ENCODE data around the gene TPI1.

The TPI1 gene

DNA sequence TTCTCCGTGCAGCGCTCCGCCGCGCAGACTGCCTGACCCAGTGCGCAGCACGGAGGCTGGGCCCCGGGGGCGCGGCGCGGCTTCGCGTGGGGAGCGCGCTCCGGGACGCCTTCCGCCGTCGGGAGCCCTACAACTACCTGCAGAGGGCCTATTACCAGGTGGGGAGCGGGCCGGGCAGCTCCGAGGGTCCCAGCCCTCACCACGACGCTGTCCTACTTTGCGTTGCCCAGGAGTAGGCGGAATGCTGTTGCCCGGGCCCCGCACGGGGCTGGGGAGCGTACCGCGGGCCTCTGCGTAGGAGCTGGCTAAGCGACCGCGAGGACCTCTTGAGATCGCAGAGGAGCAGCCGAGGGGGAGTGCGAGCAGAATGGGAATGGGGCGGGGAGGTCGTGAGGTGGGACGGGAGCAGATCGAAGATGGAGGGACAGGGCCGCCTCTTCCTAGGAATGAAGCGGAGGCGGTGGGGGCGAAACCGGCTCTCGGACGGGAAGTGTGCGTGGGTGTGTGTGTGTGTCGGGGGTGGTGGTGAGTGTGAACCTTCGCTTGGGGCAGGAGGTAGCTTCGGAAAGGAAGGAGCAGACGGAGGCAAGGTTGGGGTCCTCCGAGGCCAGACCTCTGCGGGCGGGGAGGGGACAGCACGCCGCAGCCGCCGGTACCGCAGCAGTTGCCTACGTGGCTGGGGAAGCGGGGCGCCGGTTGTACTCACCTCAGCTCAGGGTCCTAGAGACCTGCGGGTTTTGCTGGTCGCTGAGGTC is 38.4 kb upstream of the TPI1 start:
- no peak for DNase-seq (ENCODE audit: low read depth)

DNA sequence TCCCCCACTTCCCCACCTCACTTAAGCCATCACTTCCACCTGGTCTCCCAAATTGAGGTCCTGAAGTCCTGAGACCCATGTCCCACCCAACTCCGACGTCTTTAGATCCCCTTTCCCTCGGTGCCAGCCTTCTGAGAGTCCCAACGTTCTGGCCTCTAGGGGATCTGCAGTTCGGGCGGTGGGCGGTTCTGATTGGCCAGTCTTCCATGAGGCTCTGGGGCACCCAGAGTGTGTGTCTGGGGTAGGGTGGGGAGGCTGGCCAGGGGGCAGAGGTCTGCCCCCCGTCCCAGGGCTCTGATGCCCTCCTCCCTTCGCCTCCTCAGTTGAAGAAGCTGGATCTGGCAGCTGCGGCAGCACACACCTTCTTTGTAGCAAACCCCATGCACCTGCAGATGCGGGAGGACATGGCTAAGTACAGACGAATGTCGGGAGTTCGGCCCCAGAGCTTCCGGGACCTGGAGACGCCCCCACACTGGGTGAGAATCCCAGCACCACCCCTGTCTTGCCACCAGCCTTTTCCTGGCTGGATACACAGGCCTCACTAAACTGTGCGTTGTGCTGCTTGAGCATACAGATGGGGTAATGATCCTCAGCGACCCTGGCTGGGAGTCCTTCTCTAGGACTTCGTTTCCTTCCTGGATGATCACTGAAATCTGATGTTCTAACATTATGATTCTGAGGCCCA is 37.7 kb upstream of the TPI1 start:
- no peak for DNase-seq (ENCODE audit: low read depth)

DNA sequence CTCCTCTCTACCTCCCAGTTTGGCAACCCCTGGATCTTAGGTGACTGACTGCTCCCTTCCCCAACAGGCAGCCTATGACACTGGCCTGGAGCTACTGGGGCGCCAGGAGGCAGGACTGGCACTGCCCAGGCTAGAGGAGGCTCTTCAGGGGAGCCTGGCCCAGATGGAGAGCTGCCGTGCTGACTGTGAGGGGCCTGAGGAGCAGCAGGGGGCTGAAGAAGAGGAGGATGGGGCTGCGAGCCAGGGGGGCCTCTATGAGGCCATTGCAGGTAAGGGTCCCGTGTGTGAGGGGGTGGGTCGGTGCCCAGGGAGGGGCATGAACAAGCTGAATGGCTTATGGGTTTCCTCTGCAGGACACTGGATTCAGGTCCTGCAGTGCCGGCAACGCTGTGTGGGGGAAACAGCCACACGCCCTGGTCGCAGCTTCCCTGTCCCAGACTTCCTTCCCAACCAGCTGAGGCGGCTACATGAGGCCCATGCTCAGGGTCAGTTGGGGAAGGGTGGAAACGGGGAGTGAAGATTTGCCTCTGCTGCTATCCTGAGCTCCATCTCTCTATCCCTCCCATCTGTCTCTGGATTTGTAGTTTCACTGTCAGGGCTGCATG is 36.9 kb upstream of the TPI1 start:
- DNase-seq (ENCODE audit: low read depth): no peak

DNA sequence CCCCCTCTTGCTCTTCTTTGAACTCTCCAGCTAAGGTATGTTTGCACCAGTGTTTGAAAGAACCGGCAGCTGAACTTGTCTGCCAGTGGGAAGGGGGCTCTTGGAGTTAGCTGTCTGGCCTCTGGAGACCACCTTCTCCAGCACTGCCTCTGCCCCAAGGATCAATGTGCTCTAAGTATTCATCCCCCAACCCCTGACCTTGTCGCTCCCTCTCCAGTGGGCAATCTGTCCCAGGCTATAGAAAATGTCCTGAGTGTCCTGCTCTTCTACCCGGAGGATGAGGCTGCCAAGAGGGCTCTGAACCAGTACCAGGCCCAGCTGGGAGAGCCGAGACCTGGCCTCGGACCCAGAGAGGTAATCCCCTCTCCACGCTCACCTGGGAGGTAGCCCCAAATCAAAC is 36.3 kb upstream of the TPI1 start:
- DNase-seq (ENCODE audit: low read depth): no peak

DNA sequence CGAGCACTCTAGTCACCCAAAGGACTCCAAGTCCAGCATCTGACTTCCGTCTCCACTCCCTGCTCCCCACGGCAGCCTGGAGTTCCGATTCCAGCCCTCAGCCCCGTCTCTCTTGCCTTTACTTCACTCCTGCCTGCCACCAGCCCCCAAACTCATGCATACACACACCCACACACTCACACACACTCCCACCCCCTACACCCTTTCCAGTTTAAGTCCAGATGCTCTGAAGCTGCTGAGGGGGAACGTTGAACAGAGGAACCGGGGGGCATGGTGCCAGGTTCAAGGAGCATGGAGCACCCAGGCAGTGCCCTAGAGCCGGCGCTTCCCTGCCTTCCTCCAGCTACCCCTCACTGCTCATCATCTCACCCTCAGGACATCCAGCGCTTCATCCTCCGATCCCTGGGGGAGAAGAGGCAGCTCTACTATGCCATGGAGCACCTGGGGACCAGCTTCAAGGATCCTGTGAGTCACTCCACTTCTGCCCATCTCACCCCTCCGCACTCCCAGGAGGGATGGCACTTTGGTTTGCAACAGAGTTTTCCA is 35.8 kb upstream of the TPI1 start:
- no peak for DNase-seq (ENCODE audit: low read depth)

DNA sequence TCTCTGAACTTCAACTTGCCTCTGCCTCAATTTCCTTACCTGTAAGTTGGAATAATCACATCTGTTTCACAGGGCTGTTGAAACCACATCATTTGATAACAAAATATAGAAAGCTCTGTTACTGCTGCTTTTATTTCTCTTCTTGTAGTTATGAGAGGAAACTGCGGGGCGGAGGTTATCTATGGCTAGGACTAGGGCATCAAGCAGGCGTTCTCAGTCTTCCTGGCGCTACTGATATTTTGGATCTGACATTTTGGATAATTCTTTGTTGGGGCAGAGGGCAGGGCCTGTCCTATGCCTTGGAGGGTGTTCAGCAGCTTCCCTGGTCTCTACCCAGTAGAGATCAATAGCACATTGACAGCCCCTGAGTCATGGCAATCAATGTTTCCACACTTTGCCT is 35.2 kb upstream of the TPI1 start:
- no peak for DNase-seq (ENCODE audit: low read depth)

DNA sequence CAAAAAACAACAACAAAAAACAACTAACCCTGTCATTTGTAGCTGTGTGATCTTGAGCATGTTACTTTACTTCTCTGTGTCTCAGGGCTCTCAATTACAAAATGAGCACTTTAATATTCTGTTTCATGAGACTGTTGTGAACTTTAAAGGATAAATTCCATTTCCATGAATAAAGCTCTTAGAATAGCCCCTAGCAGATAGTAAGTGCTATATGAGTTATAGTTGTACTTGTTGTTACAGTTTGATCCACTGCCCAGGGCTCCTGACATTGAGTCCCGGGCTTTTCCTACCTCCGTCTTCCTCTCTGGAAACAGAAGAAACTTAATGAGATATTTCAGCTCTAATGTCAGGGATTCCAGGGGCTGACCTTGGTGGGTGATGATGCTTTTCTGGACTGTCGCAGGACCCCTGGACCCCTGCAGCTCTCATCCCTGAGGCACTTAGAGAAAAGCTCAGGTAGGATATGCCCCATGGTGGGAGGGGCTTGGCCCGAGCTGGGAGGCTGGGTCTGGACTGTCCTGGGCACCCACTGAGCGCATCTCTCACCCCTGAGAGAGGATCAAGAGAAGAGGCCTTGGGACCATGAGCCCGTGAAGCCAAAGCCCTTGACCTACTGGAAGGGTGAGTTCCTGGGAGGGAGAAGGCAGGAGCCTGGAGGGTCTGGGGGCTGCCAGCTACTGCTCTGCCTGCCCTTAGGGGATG is 34.0 kb upstream of the TPI1 start:
- DNase-seq (ENCODE audit: low read depth): no peak

DNA sequence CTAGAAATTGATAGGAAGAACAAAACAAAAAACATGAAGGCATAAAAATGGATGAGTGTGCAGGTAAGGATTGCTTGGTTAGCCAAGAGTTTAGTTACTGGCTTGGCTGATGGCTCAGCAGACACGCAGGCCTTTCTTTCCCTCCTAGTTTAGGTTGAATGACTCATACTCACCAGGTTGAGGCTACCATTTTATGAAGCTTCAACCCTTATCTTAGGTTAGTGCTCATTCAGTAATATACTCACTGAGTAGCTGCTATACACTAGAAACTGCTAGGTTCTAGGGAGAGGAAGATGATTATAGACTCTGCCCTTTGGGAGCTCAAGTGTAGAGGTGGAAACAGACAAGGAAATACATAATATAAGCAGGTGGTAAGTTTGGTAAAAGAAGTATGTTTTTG is 33.1 kb upstream of the TPI1 start:
- DNase-seq (ENCODE audit: low read depth): no peak

DNA sequence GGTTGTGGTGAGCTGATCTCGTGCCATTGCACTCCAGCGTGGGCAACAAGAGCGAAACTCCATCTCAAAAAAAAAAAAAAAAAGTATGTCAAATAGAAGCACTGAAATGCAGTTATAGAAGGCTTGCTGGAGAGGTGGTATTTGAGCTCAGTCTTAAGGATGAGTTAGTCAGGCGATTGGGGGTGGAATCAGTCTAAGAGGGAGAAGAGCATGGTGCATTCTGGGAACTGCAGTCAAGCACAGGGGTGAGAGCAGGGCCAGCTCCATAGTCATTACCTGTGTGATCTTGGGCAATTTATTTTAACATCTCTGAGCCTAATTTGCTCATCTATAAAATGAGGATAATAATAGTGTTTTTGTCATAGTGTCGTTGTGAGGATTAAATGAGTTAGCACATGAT is 32.5 kb upstream of the TPI1 start:
- DNase-seq (ENCODE audit: low read depth): no peak

DNA sequence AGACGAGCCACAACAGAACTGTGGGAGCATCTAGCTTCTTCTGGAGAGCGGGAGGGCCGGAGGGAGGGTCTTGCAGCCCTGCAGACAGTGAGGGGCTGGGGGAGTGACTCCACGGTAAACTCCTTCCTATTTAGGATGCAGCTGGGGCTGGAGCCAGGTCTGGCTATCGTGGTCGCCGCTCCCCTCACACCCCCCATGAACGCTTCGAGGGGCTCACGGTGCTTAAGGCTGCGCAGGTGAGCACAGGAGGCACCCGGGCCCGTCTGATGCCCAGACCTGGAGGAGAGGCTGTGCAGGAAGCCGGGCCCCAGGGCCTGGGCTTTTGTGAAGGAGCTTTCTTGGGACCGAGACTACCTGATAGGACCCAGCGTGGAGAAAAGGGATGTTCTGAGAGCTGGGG is 30.5 kb upstream of the TPI1 start:
- DNase-seq (ENCODE audit: low read depth): no peak

DNA sequence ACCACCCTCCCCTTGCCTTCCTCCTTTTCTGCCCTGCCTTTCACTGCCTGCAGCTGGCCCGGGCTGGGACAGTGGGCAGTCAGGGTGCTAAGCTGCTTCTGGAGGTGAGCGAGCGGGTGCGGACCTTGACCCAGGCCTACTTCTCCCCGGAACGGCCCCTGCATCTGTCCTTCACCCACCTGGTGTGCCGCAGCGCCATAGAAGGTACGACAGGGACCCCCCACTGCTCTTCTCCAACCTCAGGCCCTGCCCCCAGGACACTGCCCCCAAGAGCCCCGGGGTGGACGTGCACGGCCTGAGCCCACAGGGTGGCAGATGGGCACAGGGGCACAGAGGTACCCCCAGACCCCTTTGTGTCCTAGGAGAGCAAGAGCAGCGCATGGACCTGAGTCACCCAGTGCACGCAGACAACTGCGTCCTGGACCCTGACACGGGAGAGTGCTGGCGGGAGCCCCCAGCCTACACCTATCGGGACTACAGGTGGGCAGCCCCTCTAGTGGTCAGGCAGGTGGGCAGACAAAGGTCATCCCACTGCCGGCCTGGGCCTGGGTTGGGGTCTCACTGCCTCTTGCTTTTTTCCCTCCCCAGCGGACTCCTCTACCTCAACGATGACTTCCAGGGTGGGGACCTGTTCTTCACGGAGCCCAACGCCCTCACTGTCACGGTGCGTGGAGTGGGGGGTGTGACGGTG is 29.8 kb upstream of the TPI1 start:
- DNase-seq (ENCODE audit: low read depth): no peak

DNA sequence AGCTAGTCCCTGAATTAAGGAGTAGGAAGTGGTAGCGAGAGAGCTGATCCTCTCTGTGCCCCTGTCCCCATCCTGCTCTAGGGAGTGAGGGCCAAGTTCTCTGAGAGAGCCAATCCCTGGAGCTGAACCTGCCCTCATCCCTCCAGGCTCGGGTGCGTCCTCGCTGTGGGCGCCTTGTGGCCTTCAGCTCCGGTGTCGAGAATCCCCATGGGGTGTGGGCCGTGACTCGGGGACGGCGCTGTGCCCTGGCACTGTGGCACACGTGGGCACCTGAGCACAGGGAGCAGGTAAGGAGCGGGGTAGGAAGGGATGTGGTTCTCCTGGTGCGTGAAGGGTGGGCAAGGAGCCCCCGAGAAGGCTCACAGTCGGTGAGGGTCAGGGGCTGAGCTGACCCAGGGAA is 28.5 kb upstream of the TPI1 start:
- no peak for DNase-seq (ENCODE audit: low read depth)

DNA sequence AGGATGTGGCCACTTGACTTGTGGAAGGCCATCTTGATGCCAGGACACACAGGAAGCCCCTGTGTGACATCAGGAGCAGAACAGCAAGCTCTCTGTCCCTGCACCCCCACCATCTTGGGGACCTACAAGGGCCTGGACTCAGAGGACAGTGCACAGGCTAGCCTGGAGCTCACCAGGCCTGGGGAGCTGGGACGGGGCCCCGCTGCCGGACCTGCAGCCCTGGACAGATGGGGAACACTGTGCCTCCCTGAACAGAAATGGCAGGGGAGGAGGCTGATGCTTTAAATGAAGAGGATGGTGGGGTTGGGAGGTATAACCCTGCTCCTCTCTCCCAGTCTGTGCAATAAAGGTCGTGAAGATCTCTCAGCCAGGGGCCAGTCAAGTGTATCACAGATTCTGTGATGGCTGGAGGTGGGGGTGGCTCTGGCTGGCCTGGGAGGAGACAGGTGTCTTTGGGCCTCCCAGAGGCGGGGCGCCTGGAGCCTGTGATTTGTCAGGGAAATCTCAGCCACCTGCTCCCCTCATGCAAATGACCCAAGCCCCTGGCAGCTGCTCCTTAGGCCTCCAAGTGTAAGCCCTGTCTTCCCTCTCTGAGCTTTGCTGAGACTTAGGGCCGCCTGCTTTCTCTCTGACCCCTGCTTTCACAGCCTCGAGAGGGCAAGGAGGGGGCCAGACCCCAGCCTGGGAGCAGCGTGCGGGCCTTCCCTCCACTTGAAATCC is 27.7 kb upstream of the TPI1 start:
- DNase-seq (ENCODE audit: low read depth): no peak

DNA sequence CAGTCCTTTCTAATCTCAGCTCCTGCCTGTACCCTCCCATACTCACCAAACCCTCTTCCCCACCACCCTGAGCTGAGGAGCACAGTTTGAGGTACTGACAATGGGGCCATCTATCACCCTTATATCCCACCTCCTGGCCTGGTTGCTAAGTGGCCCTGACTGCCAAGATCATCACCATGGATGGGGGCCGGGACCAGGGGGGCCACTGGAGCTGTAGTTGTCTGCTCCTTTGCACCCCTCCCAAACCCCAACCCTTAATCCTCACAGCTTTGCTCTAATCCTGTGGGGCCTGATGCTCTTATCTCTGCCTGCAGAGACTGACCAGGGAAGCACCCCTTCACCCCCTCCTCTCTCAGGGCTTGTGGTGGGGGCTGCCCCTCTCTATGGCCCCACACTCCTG is 27.0 kb upstream of the TPI1 start:
- no peak for DNase-seq (ENCODE audit: low read depth)

DNA sequence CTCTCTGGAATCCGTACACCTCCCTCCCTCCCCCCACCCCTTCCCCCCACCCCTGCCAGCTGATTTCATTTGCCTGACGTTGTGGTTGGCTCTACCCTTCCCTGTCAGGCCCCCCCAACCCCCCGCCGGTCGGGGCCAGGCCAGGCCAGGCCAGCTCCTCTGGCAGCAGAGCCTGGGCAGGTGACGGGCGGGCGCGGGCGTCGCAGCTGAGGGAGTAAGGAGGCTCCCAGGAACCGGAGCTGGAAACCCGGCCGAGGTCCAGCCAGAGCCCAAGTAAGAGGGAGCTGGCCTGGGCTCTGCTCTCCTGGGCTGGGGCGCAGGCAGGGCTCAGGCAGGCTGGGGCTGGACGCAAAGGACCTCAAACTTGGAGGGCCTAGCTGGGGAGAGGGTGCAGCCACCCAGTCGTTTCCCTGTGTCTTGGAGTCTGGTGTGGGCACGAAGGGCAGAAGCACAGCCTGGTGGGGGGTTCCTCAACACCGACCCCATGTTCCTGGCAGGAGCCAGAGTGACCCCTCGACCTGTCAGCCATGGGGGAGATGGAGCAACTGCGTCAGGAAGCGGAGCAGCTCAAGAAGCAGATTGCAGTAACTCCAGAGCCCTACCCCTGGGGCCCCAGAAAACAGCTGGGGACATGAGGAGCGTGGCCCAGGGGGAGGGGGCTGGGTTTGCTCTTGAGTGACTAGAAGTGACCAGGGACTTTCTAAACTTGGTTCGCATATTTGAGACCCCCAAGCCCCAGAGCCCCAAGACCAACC is 26.4 kb upstream of the TPI1 start, which contains the start of gene GNB3:
TSS of gene GNB3 (plus strand) at position 165 of the 755 bp plus-strand sequence. CDS start at position 528, 363 bp downstream.
- no peak for DNase-seq (ENCODE audit: low read depth)

DNA sequence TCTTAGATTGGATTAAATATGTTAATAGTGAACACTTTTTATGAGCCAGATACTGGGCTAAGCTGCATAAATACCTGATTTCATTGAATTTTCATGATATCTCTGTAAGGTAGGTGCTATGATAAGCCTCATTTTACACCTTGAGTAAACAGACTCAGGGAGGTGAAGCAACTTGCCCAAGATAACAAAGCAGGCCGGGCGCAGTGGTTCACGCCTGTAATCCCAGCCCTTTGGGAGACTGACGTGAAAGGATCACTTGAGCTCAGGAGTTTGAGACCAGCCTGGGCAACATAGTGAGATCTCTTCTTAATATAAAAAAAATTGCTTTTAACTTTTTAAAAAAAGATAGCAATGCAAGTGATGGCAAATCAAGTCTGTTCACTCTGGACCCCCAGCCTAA is 25.3 kb upstream of the TPI1 start:
- DNase-seq (ENCODE audit: low read depth): no peak

DNA sequence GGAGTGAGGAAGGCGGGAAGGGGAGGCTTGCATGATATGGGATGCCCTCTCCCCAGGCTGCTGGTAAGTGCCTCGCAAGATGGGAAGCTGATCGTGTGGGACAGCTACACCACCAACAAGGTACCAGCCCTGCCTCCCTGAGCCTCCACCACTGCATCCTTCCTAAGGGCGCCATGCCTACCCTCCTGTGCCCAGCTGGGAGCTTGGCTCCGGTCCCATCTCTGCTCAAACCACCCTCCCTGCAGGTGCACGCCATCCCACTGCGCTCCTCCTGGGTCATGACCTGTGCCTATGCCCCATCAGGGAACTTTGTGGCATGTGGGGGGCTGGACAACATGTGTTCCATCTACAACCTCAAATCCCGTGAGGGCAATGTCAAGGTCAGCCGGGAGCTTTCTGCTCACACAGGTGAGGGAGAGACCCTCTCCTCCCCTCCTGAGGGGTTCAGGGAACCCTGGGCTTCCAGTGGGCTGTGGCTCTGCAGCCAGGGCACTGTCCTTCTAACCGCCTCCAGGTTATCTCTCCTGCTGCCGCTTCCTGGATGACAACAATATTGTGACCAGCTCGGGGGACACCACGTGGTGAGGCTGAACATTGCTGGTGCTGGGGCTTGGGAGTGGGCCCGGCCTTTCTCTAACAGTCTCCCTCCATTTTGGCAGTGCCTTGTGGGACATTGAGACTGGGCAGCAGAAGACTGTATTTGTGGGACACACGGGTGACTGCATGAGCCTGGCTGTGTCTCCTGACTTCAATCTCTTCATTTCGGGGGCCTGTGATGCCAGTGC is 24.0 kb upstream of the TPI1 start:
- no peak for DNase-seq (ENCODE audit: low read depth)

DNA sequence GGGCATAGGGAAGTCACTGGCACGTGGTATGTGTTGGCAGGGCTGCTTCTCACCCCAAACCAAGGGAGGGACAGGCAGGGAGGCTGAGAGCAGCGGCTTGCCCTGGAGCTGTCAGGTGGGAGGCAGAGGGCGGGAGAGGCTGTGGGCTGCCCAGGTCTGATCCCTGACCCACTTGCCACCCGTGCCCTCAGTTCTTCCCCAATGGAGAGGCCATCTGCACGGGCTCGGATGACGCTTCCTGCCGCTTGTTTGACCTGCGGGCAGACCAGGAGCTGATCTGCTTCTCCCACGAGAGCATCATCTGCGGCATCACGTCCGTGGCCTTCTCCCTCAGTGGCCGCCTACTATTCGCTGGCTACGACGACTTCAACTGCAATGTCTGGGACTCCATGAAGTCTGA is 21.9 kb upstream of the TPI1 start:
- no peak for DNase-seq (ENCODE audit: low read depth)

DNA sequence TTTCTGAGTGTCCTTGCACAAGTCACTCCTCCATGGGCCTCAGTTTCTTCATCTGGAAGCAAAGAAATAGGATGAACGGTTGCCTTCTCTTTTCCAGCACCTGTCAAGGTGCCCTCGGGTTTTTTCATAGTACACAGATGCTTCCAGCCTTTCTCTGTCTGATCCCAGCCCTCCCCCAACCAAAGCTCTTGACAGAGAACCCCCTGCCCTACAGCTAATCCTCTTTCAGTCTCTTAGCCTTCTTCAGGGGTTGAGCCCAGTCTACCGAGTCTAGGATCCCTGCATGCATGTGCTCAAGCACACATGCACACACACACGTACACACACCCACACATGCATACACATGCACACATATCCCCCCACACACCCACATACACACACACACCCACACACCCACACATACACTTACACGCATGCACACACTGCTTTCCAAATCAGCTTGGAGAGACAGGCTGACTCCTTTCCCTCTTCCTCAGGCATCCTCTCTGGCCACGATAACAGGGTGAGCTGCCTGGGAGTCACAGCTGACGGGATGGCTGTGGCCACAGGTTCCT is 20.9 kb upstream of the TPI1 start:
- no peak for DNase-seq (ENCODE audit: low read depth)

All from GM04503 (cell line).